HepG2 (cell line): ENCODE results near the gene RNASE13. TPM values are rescaled to one million over a fixed set of nuclear protein-coding genes. Genes with fewer than 3 reads are reported as not detected.

Experiments used
- ATF1 ChIP-seq: IDR thresholded peaks from 2 replicates; pipeline ENCODE4 v1.6.1; 2016; ENCODE audit warnings: mild to moderate bottlenecking, control low read depth
- CREBL2 ChIP-seq: sonication (generic); formaldehyde crosslinking; IDR thresholded peaks from 2 replicates; pipeline ENCODE4 v1.8.1; 2023; ENCODE audit warnings: missing genetic modification reagents, mild to moderate bottlenecking, borderline replicate concordance
- DMAP1 ChIP-seq: IDR thresholded peaks from 2 replicates; pipeline ENCODE4 v1.6.1; 2016
- DRAP1 ChIP-seq: IDR thresholded peaks from 2 replicates; pipeline ENCODE4 v1.6.1; 2016; ENCODE audit warnings: missing genetic modification reagents, missing compliant biosample characterization
- ERF ChIP-seq: IDR thresholded peaks from 2 replicates; pipeline ENCODE4 v1.6.1; 2018; ENCODE audit warnings: missing biosample characterization, missing genetic modification reagents
- EZH2 ChIP-seq: conservative IDR thresholded peaks from 2 replicates; pipeline ENCODE4 v1.6.1; 2012; ENCODE audit warnings: mild to moderate bottlenecking, low read depth, low read length, moderate library complexity
- LCORL ChIP-seq, 2 experiments: fragments of 450-650 bp in 1 of 2; sonication (generic) in 1 of 2; formaldehyde crosslinking in 1 of 2; IDR thresholded peaks; 2 replicates each; pipeline versions ENCODE4 v1.5.0 to v1.6.1; 2017 to 2020; ENCODE audit warnings: antibody characterized with exemption in 1 of 2, missing genetic modification reagents in 1 of 2
- NCOA1 ChIP-seq: sonication (generic); formaldehyde crosslinking; IDR thresholded peaks from 2 replicates; pipeline ENCODE4 v1.9.0; 2021; ENCODE audit warnings: missing genetic modification reagents
- NPAS2 ChIP-seq: sonication (generic); formaldehyde crosslinking; IDR thresholded peaks from 2 replicates; pipeline ENCODE4 v1.8.0; 2022; ENCODE audit warnings: mild to moderate bottlenecking, missing genetic modification reagents, borderline replicate concordance
- PHF20 ChIP-seq: sonication (generic); formaldehyde crosslinking; IDR thresholded peaks from 2 replicates; pipeline ENCODE4 v1.5.0; 2020; ENCODE audit warnings: mild to moderate bottlenecking, missing genetic modification reagents
- SALL2 ChIP-seq: sonication (generic); formaldehyde crosslinking; IDR thresholded peaks from 2 replicates; pipeline ENCODE4 v1.8.1; 2023; ENCODE audit warnings: mild to moderate bottlenecking, missing genetic modification reagents, inconsistent platforms
- ZBTB4 ChIP-seq: sonication (generic); formaldehyde crosslinking; IDR thresholded peaks from 2 replicates; pipeline ENCODE4 v1.4.0; 2020; ENCODE audit warnings: missing genetic modification reagents, mild to moderate bottlenecking, borderline replicate concordance
- ZKSCAN5 ChIP-seq: sonication (generic); formaldehyde crosslinking; IDR thresholded peaks from 2 replicates; pipeline ENCODE4 v1.5.1; 2020; ENCODE audit warnings: mild to moderate bottlenecking, missing genetic modification reagents
- ZNF24 ChIP-seq: fragments of 450-650 bp; IDR thresholded peaks from 2 replicates; pipeline ENCODE4 v1.6.1; 2017; ENCODE audit warnings: antibody characterized with exemption, mild to moderate bottlenecking
- ZNF3 ChIP-seq: IDR thresholded peaks from 2 replicates; pipeline ENCODE4 v1.7.0; 2017; ENCODE audit warnings: inconsistent platforms
- ZNF614 ChIP-seq: IDR thresholded peaks from 2 replicates; pipeline ENCODE4 v1.6.1; 2018; ENCODE audit warnings: missing biosample characterization, missing genetic modification reagents, inconsistent platforms, borderline replicate concordance
- ZNF709 ChIP-seq: sonication (generic); formaldehyde crosslinking; IDR thresholded peaks from 2 replicates; pipeline ENCODE4 v1.5.0; 2020; ENCODE audit warnings: mild to moderate bottlenecking, missing genetic modification reagents
- ZNF790 ChIP-seq: sonication (generic); formaldehyde crosslinking; IDR thresholded peaks from 2 replicates; pipeline ENCODE4 v1.8.0; 2022; ENCODE audit warnings: missing genetic modification reagents, mild to moderate bottlenecking, borderline replicate concordance
- ZSCAN12 ChIP-seq: sonication (generic); formaldehyde crosslinking; IDR thresholded peaks from 2 replicates; pipeline ENCODE4 v1.9.0; 2021; ENCODE audit warnings: mild to moderate bottlenecking, missing genetic modification reagents
- polyA plus RNA-seq, 8 experiments: library from polyadenylated mRNA; depleted of rRNA in 3 of 8; stranded (reverse) in 7 of 8; unstranded in 1 of 8; fragments of >200 nt; fragmentation: Illumina TruSeq in 4 of 8; extraction: Trizol in 4 of 8; gene quantifications; 2 replicates each; pipeline versions ENCODE4 v1.2.1 to v1.2.3, GENCODE V29; 2011 to 2016; ENCODE audit warnings: low read depth in 4 of 8, missing spikeins in 1 of 8, mixed read lengths in 1 of 8; ENCODE audit not compliant: insufficient read depth in 1 of 8
- total RNA-seq, 5 experiments: library from RNA; depleted of rRNA; stranded (reverse); fragments of >200 nt; fragmentation: Illumina TruSeq; extraction: Trizol; gene quantifications; 2 replicates each; pipeline ENCODE4 v1.2.3, GENCODE V29; 2016; ENCODE audit warnings: low read depth in 1 of 5
- TF ChIP-seq, protein P1 (sequence below): sonication (generic); formaldehyde crosslinking; conservative IDR thresholded peaks from 2 replicates; pipeline ENCODE4 v1.4.0; 2020; ENCODE audit warnings: missing genetic modification reagents
- TF ChIP-seq, protein P2 (sequence below): sonication (generic); formaldehyde crosslinking; IDR thresholded peaks from 2 replicates; pipeline ENCODE4 v1.5.0; 2020; ENCODE audit warnings: missing genetic modification reagents
- TF ChIP-seq, protein P3 (sequence below): sonication (generic); formaldehyde crosslinking; IDR thresholded peaks from 2 replicates; pipeline ENCODE4 v1.4.0; 2020; ENCODE audit warnings: low read depth, mild to moderate bottlenecking, missing genetic modification reagents
- TF ChIP-seq, protein P4 (sequence below): sonication (generic); formaldehyde crosslinking; IDR thresholded peaks from 2 replicates; pipeline ENCODE4 v1.4.0; 2020; ENCODE audit warnings: mild to moderate bottlenecking, missing genetic modification reagents

Gene RNASE13
- total and polyA plus RNA-seq, 2 of the 13 experiments (the other 11 are each of a cell fraction or from before 2014, with no cell fraction given) = 1.0 TPM; not detected in 1

GRCh38 chr14:21054768-21055145 is 20.1 kb upstream of the RNASE13 start (continued):
- TF ChIP-seq, protein P1, sequence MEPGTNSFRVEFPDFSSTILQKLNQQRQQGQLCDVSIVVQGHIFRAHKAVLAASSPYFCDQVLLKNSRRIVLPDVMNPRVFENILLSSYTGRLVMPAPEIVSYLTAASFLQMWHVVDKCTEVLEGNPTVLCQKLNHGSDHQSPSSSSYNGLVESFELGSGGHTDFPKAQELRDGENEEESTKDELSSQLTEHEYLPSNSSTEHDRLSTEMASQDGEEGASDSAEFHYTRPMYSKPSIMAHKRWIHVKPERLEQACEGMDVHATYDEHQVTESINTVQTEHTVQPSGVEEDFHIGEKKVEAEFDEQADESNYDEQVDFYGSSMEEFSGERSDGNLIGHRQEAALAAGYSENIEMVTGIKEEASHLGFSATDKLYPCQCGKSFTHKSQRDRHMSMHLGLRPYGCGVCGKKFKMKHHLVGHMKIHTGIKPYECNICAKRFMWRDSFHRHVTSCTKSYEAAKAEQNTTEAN (CRISPR knock-in tag) = no peak
- TF ChIP-seq ZSCAN12 (CRISPR knock-in tag) (no peak), ZNF790 (no peak), ZNF3 (CRISPR knock-in tag) (no peak), ZBTB4 (CRISPR knock-in tag) (no peak), LCORL (IDR thresholded peaks at IDR 0.05) (no peak), LCORL (CRISPR knock-in tag; IDR thresholded peaks at IDR 0.05) (no peak; the same call in 1 of the 2 replicates), ATF1 (CRISPR knock-in tag) (0 out of 2 replicates have a peak, but pooled peaks have one; percentile 6), ZNF24 (no peak), ERF (CRISPR knock-in tag) (0 out of 2 replicates have a peak, but pooled peaks have one; percentile 0), ZNF709 (CRISPR knock-in tag) (no peak), ZNF614 (no peak), NPAS2 (CRISPR knock-in tag) (no peak), ZKSCAN5 (CRISPR knock-in tag) (no peak), EZH2 (no peak), DRAP1 (CRISPR knock-in tag) (no peak), DMAP1 (CRISPR knock-in tag) (no peak), SALL2 (CRISPR knock-in tag) (no peak), PHF20 (CRISPR knock-in tag) (no peak), CREBL2 (no peak), NCOA1 (CRISPR knock-in tag) (no peak)
- TF ChIP-seq, protein P2, sequence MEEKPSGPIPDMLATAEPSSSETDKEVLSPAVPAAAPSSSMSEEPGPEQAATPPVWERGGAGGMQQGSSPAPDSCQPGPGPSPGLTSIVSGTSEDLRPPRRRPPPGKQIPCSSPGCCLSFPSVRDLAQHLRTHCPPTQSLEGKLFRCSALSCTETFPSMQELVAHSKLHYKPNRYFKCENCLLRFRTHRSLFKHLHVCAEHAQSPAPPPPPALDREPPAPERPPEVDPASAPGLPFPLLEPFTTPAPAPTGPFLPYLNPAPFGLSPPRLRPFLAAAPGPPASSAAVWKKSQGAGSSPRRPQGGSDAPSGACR = no peak
- TF ChIP-seq, protein P3, sequence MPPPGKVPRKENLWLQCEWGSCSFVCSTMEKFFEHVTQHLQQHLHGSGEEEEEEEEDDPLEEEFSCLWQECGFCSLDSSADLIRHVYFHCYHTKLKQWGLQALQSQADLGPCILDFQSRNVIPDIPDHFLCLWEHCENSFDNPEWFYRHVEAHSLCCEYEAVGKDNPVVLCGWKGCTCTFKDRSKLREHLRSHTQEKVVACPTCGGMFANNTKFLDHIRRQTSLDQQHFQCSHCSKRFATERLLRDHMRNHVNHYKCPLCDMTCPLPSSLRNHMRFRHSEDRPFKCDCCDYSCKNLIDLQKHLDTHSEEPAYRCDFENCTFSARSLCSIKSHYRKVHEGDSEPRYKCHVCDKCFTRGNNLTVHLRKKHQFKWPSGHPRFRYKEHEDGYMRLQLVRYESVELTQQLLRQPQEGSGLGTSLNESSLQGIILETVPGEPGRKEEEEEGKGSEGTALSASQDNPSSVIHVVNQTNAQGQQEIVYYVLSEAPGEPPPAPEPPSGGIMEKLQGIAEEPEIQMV (CRISPR knock-in tag) = no peak
- TF ChIP-seq, protein P4, sequence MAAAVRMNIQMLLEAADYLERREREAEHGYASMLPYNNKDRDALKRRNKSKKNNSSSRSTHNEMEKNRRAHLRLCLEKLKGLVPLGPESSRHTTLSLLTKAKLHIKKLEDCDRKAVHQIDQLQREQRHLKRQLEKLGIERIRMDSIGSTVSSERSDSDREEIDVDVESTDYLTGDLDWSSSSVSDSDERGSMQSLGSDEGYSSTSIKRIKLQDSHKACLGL (CRISPR knock-in tag) = no peak
